Right hindlimb (tissue), 1 donor: ENCODE measurements around the gene PMEPA1.

ENCODE experiments used
- DNase-seq: peaks from one replicate; pipeline ENCODE4 v3.0.0-alpha.2; 2018

Gene PMEPA1

GRCh38 chr20:57600320-57601210 lies 109.2 kb downstream of the PMEPA1 start:
- DNase-seq, result no peak

GRCh38 chr20:57598491-57598890 lies 111.3 kb downstream of the PMEPA1 start:
- DNase-seq, result no peak
